Glutamatergic neuron (in vitro differentiated cells): ENCODE measurements around the gene TANGO6. TPM values are rescaled to one million over a fixed set of nuclear protein-coding genes. Genes with fewer than 3 reads are reported as not detected.
A peak's percentile ranks its signal among the peaks of the same experiment; 100 is the strongest.

Experiments used
- DNase-seq: peaks from one replicate; pipeline ENCODE4 v3.0.0; 2022
- H3K27ac Mint-ChIP-seq: one replicate; pipeline ENCODE4 v1.8.0; 2020; ENCODE audit warnings: mild to moderate bottlenecking, mixed read lengths, inconsistent platforms; ENCODE audit not compliant: unreplicated experiment
- H3K27me3 Mint-ChIP-seq: one replicate; pipeline ENCODE4 v1.8.0; 2020; ENCODE audit warnings: mild to moderate bottlenecking, moderate library complexity, mixed read lengths, inconsistent platforms; ENCODE audit not compliant: unreplicated experiment
- H3K36me3 Mint-ChIP-seq: one replicate; pipeline ENCODE4 v1.8.0; 2020; ENCODE audit warnings: mild to moderate bottlenecking, mixed read lengths, inconsistent platforms; ENCODE audit not compliant: unreplicated experiment
- H3K4me1 Mint-ChIP-seq: one replicate; pipeline ENCODE4 v1.8.0; 2020; ENCODE audit warnings: mild to moderate bottlenecking, low read depth, mixed read lengths, inconsistent platforms; ENCODE audit not compliant: unreplicated experiment
- H3K4me3 Mint-ChIP-seq: one replicate; pipeline ENCODE4 v1.8.0; 2020; ENCODE audit warnings: mild to moderate bottlenecking, mixed read lengths, inconsistent platforms; ENCODE audit not compliant: unreplicated experiment
- H3K9me3 Mint-ChIP-seq: one replicate; pipeline ENCODE4 v1.8.0; 2020; ENCODE audit warnings: mild to moderate bottlenecking, moderate library complexity, mixed read lengths, inconsistent platforms; ENCODE audit not compliant: unreplicated experiment
- CTCF ChIP-seq: fragments of 200-600 bp; sonication (generic); IDR thresholded peaks from one replicate; pipeline ENCODE4 v1.5.0; 2021; ENCODE audit not compliant: partially characterized antibody, unreplicated experiment
- total RNA-seq: library from RNA; stranded (reverse); fragmentation: NEBNext Ultra II Directional; extraction: Animal tissue kit (Norgen Biotek cat#: 25700); gene quantifications from one replicate; pipeline ENCODE4 v1.2.1, GENCODE V29; 2021; ENCODE audit not compliant: unreplicated experiment

Gene TANGO6
- total RNA-seq, 1 donor from 2014 or later: 16.1 TPM

- H3K27ac Mint-ChIP-seq: no peak overlapping the region
- no peak for TF ChIP-seq CTCF
- no peaks in the 10 kb centered on the region for H3K4me1 Mint-ChIP-seq
These were observed 251.9 kb downstream of the TANGO6 start for GRCh38 chr16:69095193-69095592.

GRCh38 chr16:69100071-69100691, 256.9 kb downstream of the TANGO6 start:
- Mint-ChIP-seq H3K4me1 (no peaks in the 10 kb centered on the region), H3K4me3 (no peak overlapping the region), H3K36me3 (no peaks in the 10 kb centered on the region), H3K27ac (no peak overlapping the region), H3K27me3 (peaks cover under 1% of the 10 kb centered on the region), H3K9me3 (no peaks in the 10 kb centered on the region)
- TF ChIP-seq CTCF: no peak
- no peak for DNase-seq

More at GRCh38 chr16:69095193-69095592, 251.9 kb downstream of the TANGO6 start:
- Mint-ChIP-seq H3K36me3 (no peaks in the 10 kb centered on the region), H3K4me3 (no peak overlapping the region), H3K9me3 (no peaks in the 10 kb centered on the region), H3K27me3 (peaks cover 1% of the 10 kb centered on the region)
- no peak for DNase-seq

GRCh38 chr16:69105501-69106361, 262.4 kb downstream of the TANGO6 start, which contains the start of gene HAS3:
Gene HAS3 (plus strand): TSS chr16:69105653. CDS start chr16:69109396, 3,743 bp downstream.
- peaks cover 14% of the 10 kb centered on the region for H3K27me3 Mint-ChIP-seq
- H3K27ac Mint-ChIP-seq: no peak within 1 kb of the TSS
- TF ChIP-seq CTCF: no peak
- H3K4me1 Mint-ChIP-seq: peaks cover 6% of the 10 kb centered on the region
- peak; percentile 70 for DNase-seq
- peak within 1 kb of the TSS; percentile 95 for H3K4me3 Mint-ChIP-seq
- H3K9me3 Mint-ChIP-seq: peaks cover 3% of the 10 kb centered on the region
- no peaks in the 10 kb centered on the region for H3K36me3 Mint-ChIP-seq

GRCh38 chr16:69106491-69107315, 263.4 kb downstream of the TANGO6 start:
- peak; percentile 36 for DNase-seq
- peak overlapping the region; percentile 84 for H3K4me3 Mint-ChIP-seq
- H3K27me3 Mint-ChIP-seq: peaks cover 14% of the 10 kb centered on the region
- no peaks in the 10 kb centered on the region for H3K36me3 Mint-ChIP-seq
- H3K27ac Mint-ChIP-seq: no peak overlapping the region
- no peak for TF ChIP-seq CTCF
- H3K4me1 Mint-ChIP-seq: peaks cover 6% of the 10 kb centered on the region
- H3K9me3 Mint-ChIP-seq: peaks cover 3% of the 10 kb centered on the region
